IPS-18a (cell line): ENCODE data around the gene IRX6.

Source experiments
- H3K27ac ChIP-seq: one replicate; pipeline ENCODE4 v1.5.1; 2013; ENCODE audit warnings: low read length
- H3K27me3 ChIP-seq: one replicate; pipeline ENCODE4 v1.6.1; 2013; ENCODE audit warnings: mild to moderate bottlenecking, low read length; ENCODE audit not compliant: control insufficient read depth, insufficient read depth
- H3K36me3 ChIP-seq: one replicate; pipeline ENCODE4 v1.6.1; 2013; ENCODE audit warnings: low read depth, low read length; ENCODE audit not compliant: control insufficient read depth
- H3K4me1 ChIP-seq: one replicate; pipeline ENCODE4 v1.6.1; 2013; ENCODE audit warnings: low read depth, low read length; ENCODE audit not compliant: control insufficient read depth
- H3K4me3 ChIP-seq: one replicate; pipeline ENCODE4 v1.5.1; 2013; ENCODE audit warnings: low read length
- H3K9ac ChIP-seq: one replicate; pipeline ENCODE4 v1.6.1; 2013; ENCODE audit warnings: mild to moderate bottlenecking, low read length, moderate library complexity
- H3K9me3 ChIP-seq: one replicate; pipeline ENCODE4 v1.6.1; 2013; ENCODE audit warnings: low read depth, low read length; ENCODE audit not compliant: control insufficient read depth

Gene IRX6

DNA sequence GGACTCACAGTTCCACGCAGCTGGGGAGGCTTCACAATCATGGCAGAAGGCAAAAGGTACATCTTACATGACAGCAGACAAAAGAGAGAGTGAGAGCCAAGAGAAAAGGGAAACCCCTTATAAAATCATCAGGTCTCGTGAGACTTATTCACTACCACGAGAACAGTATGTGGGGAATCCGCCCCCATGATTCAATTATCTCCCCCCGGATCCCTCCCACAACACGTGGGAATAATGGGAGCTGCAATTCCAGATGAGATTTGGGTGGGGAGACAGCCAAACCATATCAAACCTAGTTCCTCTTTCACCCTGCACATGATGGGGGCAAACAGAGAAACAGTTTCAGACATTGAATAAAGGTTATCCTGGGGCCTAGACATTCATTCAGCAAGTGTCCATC lies 32.2 kb upstream of the IRX6 start:
- Histone ChIP-seq H3K4me3 (no peak overlapping the region), H3K4me1 (peaks cover 9% of the 10 kb centered on the region), H3K9ac (no peak overlapping the region), H3K36me3 (no peaks in the 10 kb centered on the region), H3K9me3 (no peaks in the 10 kb centered on the region), H3K27me3 (no peaks in the 10 kb centered on the region), H3K27ac (no peak overlapping the region)

DNA sequence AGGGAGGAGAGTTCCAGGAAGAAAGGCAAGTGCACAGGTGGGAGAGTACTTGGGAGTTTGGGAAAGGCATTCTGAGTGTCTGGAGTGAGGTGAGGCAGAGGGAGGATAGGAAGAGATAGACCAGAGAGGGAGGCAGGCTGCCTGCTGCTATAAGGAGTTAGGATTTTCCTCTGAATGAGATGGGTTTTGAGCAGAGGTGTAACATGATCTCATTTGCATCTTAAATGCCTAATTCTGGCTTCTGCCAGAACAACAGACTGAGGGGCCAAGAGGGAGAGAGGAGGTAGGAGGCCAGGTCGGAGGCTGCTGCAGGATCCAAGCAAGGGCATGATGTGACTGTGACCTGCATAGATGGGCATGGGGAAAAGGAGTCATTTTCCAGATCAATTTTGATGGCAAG lies 31.5 kb upstream of the IRX6 start:
- peaks cover 9% of the 10 kb centered on the region for H3K4me1 ChIP-seq
- H3K9me3 ChIP-seq = no peaks in the 10 kb centered on the region
- H3K27ac ChIP-seq = no peak overlapping the region
- no peak overlapping the region for H3K9ac ChIP-seq
- H3K27me3 ChIP-seq = no peaks in the 10 kb centered on the region
- no peaks in the 10 kb centered on the region for H3K36me3 ChIP-seq
- H3K4me3 ChIP-seq = no peak overlapping the region

DNA sequence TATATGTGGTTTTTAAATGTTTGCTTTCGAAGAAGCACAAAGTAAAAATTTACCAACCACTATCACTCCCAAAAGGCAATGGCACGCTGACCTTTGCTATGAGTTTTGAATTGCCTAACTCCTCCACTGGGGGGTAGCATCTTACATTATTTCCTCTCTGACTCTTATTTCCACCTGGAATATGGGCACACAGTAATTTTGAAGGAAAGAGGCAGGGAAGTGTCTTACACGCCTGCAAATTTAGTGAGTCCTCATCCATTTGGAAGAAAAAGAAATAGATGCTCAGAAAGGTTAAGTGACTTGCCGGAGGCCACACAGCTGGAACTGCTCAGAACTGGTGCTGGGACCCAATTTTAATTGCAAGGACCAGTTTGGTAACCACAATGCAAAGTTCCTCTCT lies 29.9 kb upstream of the IRX6 start:
- no peak overlapping the region for H3K9ac ChIP-seq
- H3K27ac ChIP-seq = no peak overlapping the region
- H3K27me3 ChIP-seq = no peaks in the 10 kb centered on the region
- H3K9me3 ChIP-seq = no peaks in the 10 kb centered on the region
- H3K36me3 ChIP-seq = no peaks in the 10 kb centered on the region
- peaks cover 9% of the 10 kb centered on the region for H3K4me1 ChIP-seq
- H3K4me3 ChIP-seq = no peak overlapping the region

DNA sequence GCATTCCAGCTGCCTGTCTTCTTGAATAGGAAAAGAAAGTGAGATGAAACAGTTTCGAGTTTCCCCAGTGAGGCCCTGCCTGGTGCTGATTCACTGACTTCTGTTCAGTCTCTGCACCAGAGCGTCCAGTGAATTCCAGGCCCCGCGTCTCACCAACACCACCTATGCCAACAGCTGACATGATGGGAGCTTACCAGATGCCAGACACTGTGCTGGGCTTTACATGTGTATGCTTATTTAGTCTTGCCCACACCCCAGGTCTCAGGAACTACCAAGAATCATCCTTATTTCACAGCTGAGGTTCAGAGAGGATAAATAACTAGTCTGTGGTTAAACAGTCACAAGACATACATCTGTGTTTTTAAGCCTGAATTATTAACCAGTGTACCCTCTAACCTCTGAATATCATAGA lies 29.1 kb upstream of the IRX6 start:
- Histone ChIP-seq H3K27ac (no peak overlapping the region), H3K36me3 (no peaks in the 10 kb centered on the region), H3K9ac (no peak overlapping the region), H3K27me3 (no peaks in the 10 kb centered on the region), H3K4me1 (peaks cover 9% of the 10 kb centered on the region), H3K4me3 (no peak overlapping the region), H3K9me3 (no peaks in the 10 kb centered on the region)

DNA sequence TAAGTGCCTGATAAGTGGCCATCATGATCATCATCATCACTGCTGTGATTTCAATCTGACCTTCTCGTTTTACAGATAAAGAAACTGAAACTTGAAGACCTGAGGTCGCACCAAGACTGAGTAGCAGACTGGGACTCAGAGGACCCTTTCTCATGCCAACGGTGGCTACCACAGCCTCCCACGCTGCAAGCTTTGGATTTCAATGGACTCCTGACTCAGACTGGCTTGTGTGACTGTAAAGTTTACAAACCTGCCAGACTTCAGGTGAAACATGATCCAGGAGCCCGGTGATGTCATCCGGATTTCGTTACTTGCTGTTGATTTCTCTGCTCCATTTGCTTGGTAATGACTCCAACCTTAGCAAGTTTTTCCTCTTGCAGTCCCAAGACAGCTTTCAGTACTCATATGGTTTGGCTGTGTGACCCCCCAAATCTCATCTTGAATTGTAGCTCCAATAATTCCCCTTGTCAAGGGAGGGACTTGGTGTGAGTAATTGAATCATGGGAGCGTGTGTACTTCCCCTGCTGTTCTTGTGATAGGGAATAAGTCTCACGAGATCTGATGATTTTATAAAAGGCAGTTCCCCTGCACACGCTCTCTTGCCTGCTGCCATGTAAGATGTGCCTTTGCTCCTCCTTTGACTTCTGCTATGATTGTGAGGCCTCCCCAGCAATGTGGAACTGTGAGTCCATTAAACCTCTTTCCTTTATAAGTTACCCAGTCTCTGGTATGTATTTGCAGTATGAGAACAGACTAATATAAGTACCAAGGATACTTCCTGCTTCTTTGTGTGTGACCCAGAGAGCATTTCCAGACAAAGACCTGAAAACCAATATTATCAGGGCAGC lies 26.7 kb upstream of the IRX6 start:
- Histone ChIP-seq H3K27me3 (no peaks in the 10 kb centered on the region), H3K9ac (no peak overlapping the region), H3K9me3 (no peaks in the 10 kb centered on the region), H3K27ac (no peak overlapping the region), H3K36me3 (no peaks in the 10 kb centered on the region), H3K4me3 (no peak overlapping the region), H3K4me1 (peaks cover 9% of the 10 kb centered on the region)

DNA sequence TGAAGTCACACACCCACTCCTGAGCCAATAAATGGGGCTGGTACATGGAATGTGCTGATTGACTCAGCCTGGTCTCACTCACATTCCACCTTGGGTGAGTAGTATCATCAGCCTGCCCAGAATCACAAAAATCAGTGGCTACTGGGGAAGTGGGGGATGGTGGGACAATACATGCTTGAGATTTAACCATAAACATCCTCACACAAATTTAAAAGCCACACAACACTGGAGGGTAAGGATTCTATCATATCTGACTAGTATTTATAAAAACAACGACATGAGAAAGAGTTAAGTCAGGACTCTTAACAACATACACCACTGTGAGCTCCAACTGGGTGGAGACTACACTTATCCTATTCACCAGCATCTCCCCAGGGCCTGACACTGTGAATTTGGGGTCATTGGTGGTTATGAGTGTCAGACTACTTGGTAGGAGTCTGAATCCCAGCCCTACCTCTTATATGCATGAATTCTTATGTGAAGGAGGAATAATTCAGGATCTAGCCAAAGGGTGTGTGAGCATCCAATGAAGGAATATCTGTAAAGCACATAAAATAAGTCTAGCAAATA lies 26.0 kb upstream of the IRX6 start:
- Histone ChIP-seq H3K4me1 (peaks cover 11% of the 10 kb centered on the region), H3K27me3 (no peaks in the 10 kb centered on the region), H3K9ac (no peak overlapping the region), H3K4me3 (no peak overlapping the region), H3K36me3 (no peaks in the 10 kb centered on the region), H3K27ac (no peak overlapping the region), H3K9me3 (no peaks in the 10 kb centered on the region)

DNA sequence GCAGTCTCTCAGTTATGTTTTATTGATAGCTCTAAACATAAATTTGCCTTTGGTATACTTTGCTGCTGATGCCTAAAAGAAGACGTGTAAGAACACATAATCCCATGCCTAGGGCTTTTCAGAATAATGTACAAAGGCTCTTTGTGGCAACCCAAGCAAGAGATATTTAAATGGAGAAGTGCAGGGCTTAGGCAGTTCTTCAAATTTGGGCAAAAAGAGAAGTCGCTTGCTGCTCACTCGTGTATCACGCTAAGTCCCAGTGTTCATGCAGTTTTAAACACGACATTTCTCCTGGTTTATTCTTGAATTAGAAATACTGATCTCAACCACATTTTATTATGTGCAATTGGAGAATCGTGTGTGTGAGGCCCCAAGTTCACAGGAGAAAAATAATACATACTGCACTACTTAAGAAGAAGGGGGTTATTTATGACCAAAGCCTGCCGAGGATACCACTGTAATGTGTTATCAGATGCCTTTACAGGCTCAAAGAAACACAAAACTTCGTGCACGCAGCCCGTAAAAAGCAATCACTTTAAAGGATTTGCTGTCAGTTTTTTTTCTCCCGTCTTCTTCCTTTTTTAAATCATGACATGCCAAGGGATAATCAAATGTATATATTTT lies 22.5 kb upstream of the IRX6 start:
- Histone ChIP-seq H3K4me3 (no peak overlapping the region), H3K9me3 (no peaks in the 10 kb centered on the region), H3K4me1 (peaks cover 11% of the 10 kb centered on the region), H3K9ac (no peak overlapping the region), H3K27me3 (no peaks in the 10 kb centered on the region), H3K27ac (no peak overlapping the region), H3K36me3 (no peaks in the 10 kb centered on the region)

DNA sequence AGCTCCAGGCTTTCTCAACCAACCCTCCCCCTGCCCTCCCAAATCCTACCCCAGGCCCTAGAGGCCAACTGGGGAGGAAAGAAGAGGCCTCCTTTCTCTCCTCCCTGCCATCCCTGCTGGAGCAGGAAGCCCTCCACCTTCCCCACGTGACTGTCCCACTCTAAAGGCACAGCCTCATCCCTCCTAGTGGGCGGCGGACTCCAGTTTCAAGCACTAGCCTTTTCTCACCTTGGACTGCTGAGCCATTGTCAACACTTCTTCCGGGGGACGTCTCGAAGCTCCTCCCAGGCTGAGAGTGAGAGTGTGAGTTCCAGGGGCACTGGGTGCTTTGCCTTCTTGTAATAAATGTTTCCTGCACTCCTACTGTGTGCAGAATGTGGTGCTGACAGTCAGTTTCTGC lies 21.4 kb upstream of the IRX6 start:
- H3K36me3 ChIP-seq = no peaks in the 10 kb centered on the region
- H3K27me3 ChIP-seq = no peaks in the 10 kb centered on the region
- no peak overlapping the region for H3K9ac ChIP-seq
- no peaks in the 10 kb centered on the region for H3K9me3 ChIP-seq
- H3K27ac ChIP-seq = no peak overlapping the region
- H3K4me3 ChIP-seq = no peak overlapping the region
- peaks cover 11% of the 10 kb centered on the region for H3K4me1 ChIP-seq

DNA sequence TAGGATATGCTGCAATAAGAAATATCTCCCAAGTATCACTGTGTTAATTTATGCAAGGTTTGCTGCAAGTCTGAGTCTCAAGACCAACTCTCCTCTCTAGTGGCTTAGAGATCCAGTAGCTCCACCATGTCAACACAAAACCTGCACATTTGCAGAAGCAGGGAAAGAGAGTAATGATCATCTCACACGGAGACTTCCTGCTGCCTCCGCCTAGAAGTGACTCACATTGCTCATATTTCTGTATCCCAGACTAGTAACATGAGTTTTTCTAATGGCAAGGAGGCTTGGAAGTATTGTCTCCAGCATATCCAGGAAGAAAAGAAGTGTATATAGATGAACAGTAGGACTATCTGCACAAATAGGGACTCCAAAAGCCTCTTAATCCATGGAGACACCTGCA lies 15.0 kb upstream of the IRX6 start:
- Histone ChIP-seq H3K9ac (no peak overlapping the region), H3K4me3 (no peak overlapping the region), H3K36me3 (no peaks in the 10 kb centered on the region), H3K4me1 (no peaks in the 10 kb centered on the region), H3K9me3 (no peaks in the 10 kb centered on the region), H3K27me3 (no peaks in the 10 kb centered on the region), H3K27ac (no peak overlapping the region)

DNA sequence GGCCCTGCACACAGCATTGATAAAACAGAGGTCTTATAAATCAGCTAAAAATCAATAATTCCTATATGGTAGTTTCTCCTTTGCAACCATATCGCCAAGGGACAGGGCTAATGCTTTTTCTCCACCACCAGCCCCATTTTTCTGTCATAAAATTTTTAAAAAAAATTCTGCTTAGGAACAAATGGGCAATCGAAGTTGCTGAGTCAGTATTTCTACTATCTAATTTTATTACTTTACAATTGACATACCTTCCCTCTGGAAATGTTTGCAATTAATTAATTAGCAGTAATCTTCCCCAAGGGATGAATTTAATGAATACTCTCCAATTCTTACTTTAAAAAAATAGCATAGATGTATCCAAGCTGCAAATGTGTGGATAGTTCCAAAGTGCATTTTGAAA lies 1.7 kb upstream of the IRX6 start:
- H3K4me3 ChIP-seq = no peak overlapping the region
- no peaks in the 10 kb centered on the region for H3K36me3 ChIP-seq
- peaks cover 5% of the 10 kb centered on the region for H3K4me1 ChIP-seq
- H3K9ac ChIP-seq = no peak overlapping the region
- H3K27me3 ChIP-seq = peaks cover 60% of the 10 kb centered on the region
- no peaks in the 10 kb centered on the region for H3K9me3 ChIP-seq
- H3K27ac ChIP-seq = no peak overlapping the region

DNA sequence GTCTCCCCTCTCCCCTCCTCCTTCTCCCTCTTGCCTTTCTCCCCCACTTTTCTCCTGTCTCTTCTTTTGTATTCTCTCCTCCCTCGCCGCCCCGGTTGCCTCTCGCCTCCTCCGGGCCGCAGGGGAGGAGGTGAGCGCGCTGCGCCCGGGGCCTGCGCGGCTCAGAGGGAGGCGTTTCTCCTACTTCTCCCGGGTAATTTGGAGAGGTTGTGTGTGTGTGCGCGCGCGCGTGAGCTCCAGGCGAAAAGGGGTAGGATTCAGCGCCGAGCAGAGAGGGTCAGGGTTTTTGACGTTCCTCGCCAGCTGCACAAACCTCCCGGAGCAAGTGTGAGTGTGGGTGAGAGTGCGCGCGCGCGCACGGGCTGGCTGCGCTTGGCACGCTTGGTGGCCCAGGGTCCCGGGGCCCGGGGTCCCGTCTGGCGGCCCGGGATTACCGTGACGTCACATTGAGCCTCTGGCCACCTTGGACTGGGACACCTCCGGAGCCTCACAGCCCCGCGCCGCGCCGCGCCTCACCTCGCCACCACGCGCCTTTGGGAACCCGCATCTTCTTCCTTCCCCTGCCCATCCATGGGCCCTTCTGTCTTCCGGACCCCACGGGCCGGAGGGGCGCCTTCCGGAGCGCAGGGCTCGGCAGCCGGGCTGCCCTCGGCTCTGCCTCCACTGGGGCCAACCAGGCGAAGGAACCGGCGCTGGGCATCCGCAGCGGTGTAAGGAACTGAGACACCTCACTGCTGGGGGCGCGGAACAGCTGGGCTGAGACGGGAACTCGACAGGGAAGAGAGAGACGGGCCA lies 479 bp downstream of the IRX6 start:
- Histone ChIP-seq H3K4me1 (peaks cover 9% of the 10 kb centered on the region), H3K9me3 (no peaks in the 10 kb centered on the region), H3K36me3 (no peaks in the 10 kb centered on the region), H3K9ac (no peak overlapping the region), H3K4me3 (peak overlapping the region; percentile 74), H3K27ac (no peak overlapping the region), H3K27me3 (peaks cover 82% of the 10 kb centered on the region)
